ENCODE results near the gene GP2.

The GP2 gene

GRCh38 chr16:20327444-20328041 lies at the start of gene GP2:
TSS of gene GP2 (minus strand) at chr16:20327513. CDS start at chr16:20326431, 1,082 bp downstream.
- Mint-ChIP-seq H3K27me3 (peaks cover 7% of the 10 kb centered on the region), H3K9me3 (peaks cover 6% of the 10 kb centered on the region), H3K4me3 (no peak within 1 kb of the TSS), H3K36me3 (no peaks in the 10 kb centered on the region), H3K27ac (no peak within 1 kb of the TSS), H3K4me1 (no peaks in the 10 kb centered on the region)
- ATAC-seq (ENCODE audit: low read depth): no peak
- DNase-seq (ENCODE audit: low spot score in 2 of 2): no peak

GRCh38 chr16:20372701-20373100 lies 45.4 kb upstream of the GP2 start:
- no peaks in the 10 kb centered on the region for H3K36me3 Mint-ChIP-seq
- no peak overlapping the region for H3K4me3 Mint-ChIP-seq
- DNase-seq (ENCODE audit: low spot score in 2 of 2) (no peak), ATAC-seq (ENCODE audit: low read depth) (no peak)
- peaks cover 1% of the 10 kb centered on the region for H3K9me3 Mint-ChIP-seq
- H3K4me1 Mint-ChIP-seq: no peaks in the 10 kb centered on the region
- H3K27me3 Mint-ChIP-seq: peaks cover 14% of the 10 kb centered on the region
- H3K27ac Mint-ChIP-seq: no peak overlapping the region

DNA sequence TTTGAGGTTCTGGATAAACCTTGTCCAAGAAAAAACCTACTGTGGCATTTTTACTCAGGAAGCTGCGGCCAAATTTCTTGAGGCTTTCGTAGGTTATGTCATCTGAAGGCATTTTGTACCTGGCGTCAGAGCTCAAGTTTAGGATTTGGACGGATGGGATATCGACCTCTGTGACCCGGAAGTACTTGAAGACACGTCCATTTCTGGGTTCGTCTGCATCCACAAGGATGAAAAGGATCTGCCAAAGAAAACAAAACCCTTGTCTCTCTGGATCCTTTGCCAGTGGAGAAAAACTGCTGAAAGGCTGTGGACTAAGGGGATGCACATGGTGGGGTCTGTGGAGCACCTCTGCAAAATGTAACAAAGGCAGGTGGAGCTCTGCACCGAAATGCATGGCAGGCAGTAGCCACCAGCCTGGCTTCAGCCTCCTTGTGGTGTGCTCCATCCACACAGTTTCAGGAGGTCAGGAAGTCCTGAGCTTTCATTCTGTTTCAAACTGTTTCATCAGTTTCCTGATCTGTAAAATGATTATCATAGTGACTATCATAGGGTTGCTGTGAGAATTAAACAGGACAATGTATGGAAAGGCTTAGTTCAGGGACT lies 42.2 kb upstream of the GP2 start:
- Mint-ChIP-seq H3K36me3 (no peaks in the 10 kb centered on the region), H3K27me3 (peaks cover 17% of the 10 kb centered on the region), H3K4me3 (no peak overlapping the region), H3K4me1 (no peaks in the 10 kb centered on the region), H3K9me3 (peaks cover 1% of the 10 kb centered on the region), H3K27ac (no peak overlapping the region)
- ATAC-seq (ENCODE audit: low read depth) (no peak), DNase-seq (ENCODE audit: low spot score in 2 of 2) (no peak)

- Mint-ChIP-seq H3K4me3 (no peak overlapping the region), H3K4me1 (no peaks in the 10 kb centered on the region), H3K27ac (no peak overlapping the region), H3K36me3 (no peaks in the 10 kb centered on the region), H3K27me3 (peaks cover 12% of the 10 kb centered on the region), H3K9me3 (no peaks in the 10 kb centered on the region)
- DNase-seq (ENCODE audit: low spot score in 2 of 2) (no peak), ATAC-seq (ENCODE audit: low read depth) (no peak)
Observed at GRCh38 chr16:20364051-20364450, 36.7 kb upstream of the GP2 start.

GRCh38 chr16:20363191-20363590 lies 35.9 kb upstream of the GP2 start:
- no peaks in the 10 kb centered on the region for H3K9me3 Mint-ChIP-seq
- no peaks in the 10 kb centered on the region for H3K4me1 Mint-ChIP-seq
- H3K27me3 Mint-ChIP-seq: peaks cover 13% of the 10 kb centered on the region
- no peaks in the 10 kb centered on the region for H3K36me3 Mint-ChIP-seq
- no peak for DNase-seq (ENCODE audit: low spot score in 2 of 2)
- no peak for ATAC-seq (ENCODE audit: low read depth)
- H3K4me3 Mint-ChIP-seq: no peak overlapping the region
- H3K27ac Mint-ChIP-seq: no peak overlapping the region

GRCh38 chr16:20359997-20360396 lies 32.7 kb upstream of the GP2 start:
- Mint-ChIP-seq H3K4me3 (no peak overlapping the region), H3K36me3 (no peaks in the 10 kb centered on the region), H3K27ac (no peak overlapping the region), H3K4me1 (no peaks in the 10 kb centered on the region), H3K9me3 (peaks cover 3% of the 10 kb centered on the region), H3K27me3 (peaks cover 15% of the 10 kb centered on the region)
- ATAC-seq (ENCODE audit: low read depth): no peak
- no peak for DNase-seq (ENCODE audit: low spot score in 2 of 2)

DNA sequence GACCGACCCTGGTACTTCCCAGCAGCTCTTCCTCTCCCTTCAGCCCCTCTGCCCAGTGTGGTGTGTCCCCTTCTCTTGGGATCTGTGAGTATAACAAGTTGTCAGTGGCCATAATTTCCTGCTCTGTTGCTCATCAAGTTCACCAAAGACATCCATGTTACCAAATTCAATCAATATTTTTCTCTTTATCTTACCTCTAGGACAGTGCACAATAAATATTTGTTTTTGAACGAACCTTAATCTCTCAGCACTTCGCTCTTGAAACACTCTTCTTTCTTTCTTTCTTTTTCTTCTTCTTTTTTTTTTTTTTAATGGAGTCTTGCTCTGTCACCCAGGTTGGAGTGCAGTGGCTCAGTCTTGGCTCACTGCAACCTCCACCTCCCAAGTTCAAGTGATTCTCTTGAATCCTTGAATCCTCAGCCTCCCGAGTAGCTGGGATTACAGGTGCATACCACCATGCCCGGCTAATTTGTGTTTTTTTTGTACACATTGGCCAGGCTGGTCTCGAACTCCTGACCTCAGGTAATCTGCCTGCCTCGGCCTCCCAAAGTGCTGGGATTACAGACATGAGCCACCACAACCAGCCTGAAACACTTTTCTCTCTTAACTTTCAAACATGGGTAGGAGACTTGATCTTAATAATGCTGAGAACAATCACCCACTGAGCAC lies 27.9 kb upstream of the GP2 start:
- Mint-ChIP-seq H3K4me3 (peak overlapping the region; percentile 8), H3K27ac (no peak overlapping the region), H3K4me1 (no peaks in the 10 kb centered on the region)

DNA sequence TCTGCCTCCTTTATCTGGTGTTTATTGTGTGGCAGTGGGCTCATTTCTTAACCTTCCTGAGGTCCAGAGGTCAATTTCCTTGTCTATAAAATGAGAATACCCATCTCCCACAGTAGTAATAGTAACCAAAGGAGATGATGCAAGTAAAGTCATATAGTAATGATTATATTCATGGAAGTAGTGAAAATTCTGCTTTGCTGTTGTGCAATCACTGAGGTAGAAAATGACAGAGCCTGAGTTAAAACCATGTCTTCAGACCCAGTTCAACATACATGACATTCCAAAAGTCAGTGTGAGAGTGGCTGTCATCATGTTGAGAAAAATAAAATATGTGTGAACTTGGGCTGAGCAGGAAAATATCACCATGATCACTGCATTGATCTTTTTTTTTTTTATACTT lies 26.1 kb upstream of the GP2 start:
- no peak overlapping the region for H3K27ac Mint-ChIP-seq
- no peaks in the 10 kb centered on the region for H3K4me1 Mint-ChIP-seq
- H3K4me3 Mint-ChIP-seq: no peak overlapping the region
- H3K9me3 Mint-ChIP-seq: peaks cover 3% of the 10 kb centered on the region
- H3K36me3 Mint-ChIP-seq: no peaks in the 10 kb centered on the region
- DNase-seq (ENCODE audit: low spot score in 2 of 2) (no peak), ATAC-seq (ENCODE audit: low read depth) (no peak)
- peaks cover 16% of the 10 kb centered on the region for H3K27me3 Mint-ChIP-seq

More for the DNA sequence above, 27.9 kb upstream of the GP2 start:
- ATAC-seq (ENCODE audit: low read depth) (no peak), DNase-seq (ENCODE audit: low spot score in 2 of 2) (no peak)
- Mint-ChIP-seq H3K9me3 (peaks cover 3% of the 10 kb centered on the region), H3K36me3 (no peaks in the 10 kb centered on the region), H3K27me3 (peaks cover 16% of the 10 kb centered on the region)

DNA sequence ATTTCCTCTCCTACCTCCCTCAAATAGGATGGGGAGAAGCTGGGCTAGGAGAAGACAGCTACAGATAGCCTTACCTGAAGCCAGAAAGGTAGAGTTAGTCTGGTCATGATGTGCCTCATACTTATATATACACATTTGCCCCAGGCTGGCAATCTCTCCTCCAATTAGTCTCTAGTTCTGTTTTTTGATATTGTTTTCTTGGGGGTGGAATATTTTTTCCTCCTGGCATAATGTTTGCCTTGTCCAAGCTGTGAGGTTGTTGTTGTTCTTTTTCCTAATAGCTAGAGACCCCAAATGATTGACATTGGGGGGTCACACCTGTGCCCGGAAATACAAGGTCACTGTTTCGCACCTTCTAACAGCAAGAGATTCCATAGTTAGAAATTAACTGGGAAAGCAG lies 25.3 kb upstream of the GP2 start, which contains the start of gene UMOD:
Gene UMOD, minus strand, starts transcription at position 101 of the 400 bp plus-strand sequence. CDS start 1,978 bp downstream, outside the sequence.
- peaks cover 14% of the 10 kb centered on the region for H3K27me3 Mint-ChIP-seq

DNA sequence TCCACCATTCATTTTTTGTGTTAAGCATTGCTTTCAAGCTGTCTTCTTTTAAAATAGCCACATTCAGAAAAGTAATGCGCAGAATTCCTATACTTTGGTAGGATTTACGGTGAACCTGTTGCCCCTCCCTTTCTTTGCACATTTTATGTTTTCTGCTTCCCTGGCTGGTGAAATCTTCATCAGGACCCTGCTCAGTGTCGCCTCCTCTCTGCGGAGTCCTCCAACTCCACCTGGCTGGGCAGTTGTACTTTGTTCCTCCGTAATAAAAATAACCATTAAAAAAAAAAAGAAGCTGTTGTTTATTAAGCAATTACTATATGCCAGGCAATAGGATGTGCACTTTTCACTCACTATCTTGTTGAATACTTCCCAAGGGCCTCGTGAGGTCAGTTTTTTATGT lies 22.3 kb upstream of the GP2 start:
- Mint-ChIP-seq H3K4me3 (no peak overlapping the region), H3K9me3 (peaks cover 2% of the 10 kb centered on the region), H3K36me3 (no peaks in the 10 kb centered on the region), H3K27ac (no peak overlapping the region), H3K27me3 (peaks cover 5% of the 10 kb centered on the region), H3K4me1 (no peaks in the 10 kb centered on the region)
- DNase-seq (ENCODE audit: low spot score in 2 of 2) (no peak), ATAC-seq (ENCODE audit: low read depth) (no peak)

More for the DNA sequence above, 25.3 kb upstream of the GP2 start, which contains the start of gene UMOD:
- H3K27ac Mint-ChIP-seq: no peak within 1 kb of the TSS
- no peaks in the 10 kb centered on the region for H3K4me1 Mint-ChIP-seq
- no peaks in the 10 kb centered on the region for H3K36me3 Mint-ChIP-seq
- DNase-seq (ENCODE audit: low spot score in 2 of 2): no peak
- no peak for ATAC-seq (ENCODE audit: low read depth)
- H3K4me3 Mint-ChIP-seq: no peak within 1 kb of the TSS
- H3K9me3 Mint-ChIP-seq: peaks cover 3% of the 10 kb centered on the region

GRCh38 chr16:20348365-20349185 lies 21.3 kb upstream of the GP2 start:
- H3K9me3 Mint-ChIP-seq: peaks cover 2% of the 10 kb centered on the region
- H3K27me3 Mint-ChIP-seq: peaks cover 5% of the 10 kb centered on the region
- no peak for DNase-seq (ENCODE audit: low spot score in 2 of 2)
- no peaks in the 10 kb centered on the region for H3K36me3 Mint-ChIP-seq
- ATAC-seq (ENCODE audit: low read depth): no peak
- no peak overlapping the region for H3K4me3 Mint-ChIP-seq
- H3K27ac Mint-ChIP-seq: no peak overlapping the region
- H3K4me1 Mint-ChIP-seq: no peaks in the 10 kb centered on the region

DNA sequence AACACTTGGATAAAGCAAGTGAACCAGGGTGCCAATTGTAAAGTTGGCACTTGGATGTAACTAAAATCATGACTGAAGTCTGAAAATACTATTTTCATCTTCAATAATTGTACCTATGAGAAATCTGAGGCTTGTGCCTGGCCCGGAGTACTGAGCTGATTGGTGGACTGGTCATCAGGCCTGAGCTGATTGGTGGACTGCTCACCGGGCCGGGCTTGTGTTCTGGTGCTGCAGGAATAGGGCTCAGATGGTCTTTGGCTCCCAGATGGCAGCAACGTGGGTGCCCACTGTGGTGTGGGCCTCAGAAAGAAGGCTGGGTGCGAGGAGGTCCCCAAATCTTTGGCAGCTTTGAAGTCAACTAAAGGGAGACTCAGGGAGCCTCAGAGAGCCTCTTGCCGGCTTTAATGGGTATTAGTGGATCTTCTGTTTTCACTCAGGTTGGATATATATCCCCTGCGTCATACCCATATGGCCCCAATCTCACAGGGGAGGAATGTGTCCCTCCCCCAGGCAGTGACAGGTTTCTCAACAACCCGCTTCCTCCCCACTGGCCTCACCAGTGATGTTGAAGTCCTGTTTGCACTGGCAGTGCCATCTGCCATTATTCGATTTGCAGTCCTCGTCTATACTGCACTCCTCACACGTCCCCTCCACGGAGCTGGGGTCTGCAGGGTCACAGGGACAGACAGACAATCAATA lies 20.5 kb upstream of the GP2 start:
- Mint-ChIP-seq H3K9me3 (peaks cover 2% of the 10 kb centered on the region), H3K27ac (no peak overlapping the region), H3K4me3 (no peak overlapping the region), H3K4me1 (no peaks in the 10 kb centered on the region), H3K27me3 (peaks cover 5% of the 10 kb centered on the region), H3K36me3 (no peaks in the 10 kb centered on the region)
- ATAC-seq (ENCODE audit: low read depth) (no peak), DNase-seq (ENCODE audit: low spot score in 2 of 2) (no peak)

DNA sequence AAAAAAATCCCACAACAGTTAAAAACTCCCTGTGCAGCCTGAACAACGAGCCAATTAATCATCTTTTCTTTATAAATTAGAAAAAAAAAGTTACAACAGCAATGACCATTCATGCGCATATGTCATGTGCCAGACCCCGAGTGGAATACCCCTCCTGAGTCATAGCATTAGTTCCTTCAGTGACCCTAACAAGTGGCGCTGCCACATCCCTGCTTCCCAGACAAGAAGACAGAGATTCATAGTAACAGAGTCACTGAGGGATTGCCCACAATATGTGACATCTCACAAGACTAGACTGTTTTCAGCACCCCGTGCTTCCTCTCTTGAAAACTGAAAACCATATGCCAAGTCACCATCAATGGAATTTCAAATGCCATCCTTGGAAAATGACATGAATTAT lies 17.3 kb upstream of the GP2 start:
- no peak overlapping the region for H3K4me3 Mint-ChIP-seq
- H3K27ac Mint-ChIP-seq: no peak overlapping the region
- no peaks in the 10 kb centered on the region for H3K36me3 Mint-ChIP-seq
- H3K27me3 Mint-ChIP-seq: peaks cover 4% of the 10 kb centered on the region
- no peak for DNase-seq (ENCODE audit: low spot score in 2 of 2)
- peaks cover 2% of the 10 kb centered on the region for H3K9me3 Mint-ChIP-seq
- H3K4me1 Mint-ChIP-seq: no peaks in the 10 kb centered on the region
- ATAC-seq (ENCODE audit: low read depth): no peak
